22Rv1 (cell line): Measurements from ENCODE around the gene ABHD5.

Experiments used
- ZFX ChIP-seq: fragments of 450-650 bp; IDR thresholded peaks from 2 replicates; pipeline ENCODE4 v1.6.1; 2017; ENCODE audit warnings: antibody characterized with exemption, borderline replicate concordance
- TF ChIP-seq, protein P1 (sequence below): fragments of 450-650 bp; IDR thresholded peaks from 2 replicates; pipeline ENCODE4 v1.5.1; 2017; ENCODE audit warnings: mild to moderate bottlenecking

DNA sequence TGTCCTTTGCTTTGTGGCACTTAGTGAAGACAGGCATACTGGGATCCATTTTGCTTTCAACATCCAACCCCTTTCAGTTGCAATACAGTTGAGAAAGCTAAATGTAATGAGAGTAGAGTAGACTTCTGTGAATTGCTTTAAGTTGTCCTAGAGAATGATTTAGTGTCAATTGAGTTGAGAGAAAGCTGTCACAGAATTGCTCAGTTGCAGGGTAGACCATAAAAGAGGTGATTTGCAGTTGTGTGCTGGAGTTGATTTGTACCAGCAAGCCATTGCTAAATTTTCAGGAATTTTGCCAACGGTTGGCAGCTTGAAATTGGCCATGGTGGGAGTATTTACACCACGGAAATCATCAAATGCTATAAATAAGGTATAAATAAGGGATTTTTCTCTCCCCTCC is 2.2 kb downstream of the ABHD5 start:
- TF ChIP-seq, protein P1, sequence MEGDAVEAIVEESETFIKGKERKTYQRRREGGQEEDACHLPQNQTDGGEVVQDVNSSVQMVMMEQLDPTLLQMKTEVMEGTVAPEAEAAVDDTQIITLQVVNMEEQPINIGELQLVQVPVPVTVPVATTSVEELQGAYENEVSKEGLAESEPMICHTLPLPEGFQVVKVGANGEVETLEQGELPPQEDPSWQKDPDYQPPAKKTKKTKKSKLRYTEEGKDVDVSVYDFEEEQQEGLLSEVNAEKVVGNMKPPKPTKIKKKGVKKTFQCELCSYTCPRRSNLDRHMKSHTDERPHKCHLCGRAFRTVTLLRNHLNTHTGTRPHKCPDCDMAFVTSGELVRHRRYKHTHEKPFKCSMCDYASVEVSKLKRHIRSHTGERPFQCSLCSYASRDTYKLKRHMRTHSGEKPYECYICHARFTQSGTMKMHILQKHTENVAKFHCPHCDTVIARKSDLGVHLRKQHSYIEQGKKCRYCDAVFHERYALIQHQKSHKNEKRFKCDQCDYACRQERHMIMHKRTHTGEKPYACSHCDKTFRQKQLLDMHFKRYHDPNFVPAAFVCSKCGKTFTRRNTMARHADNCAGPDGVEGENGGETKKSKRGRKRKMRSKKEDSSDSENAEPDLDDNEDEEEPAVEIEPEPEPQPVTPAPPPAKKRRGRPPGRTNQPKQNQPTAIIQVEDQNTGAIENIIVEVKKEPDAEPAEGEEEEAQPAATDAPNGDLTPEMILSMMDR = no peak
- no peak for TF ChIP-seq ZFX
